Neural cell (in vitro differentiated cells): ENCODE measurements around the gene CLBA1. TPM values are rescaled to one million over a fixed set of nuclear protein-coding genes. Genes with fewer than 3 reads are reported as not detected.

Experiments used
- H2AFZ ChIP-seq: fragments of 200-600, 300-800 bp; sonication (generic), shearing (Covaris generic); 2 replicates; pipeline ENCODE4 v1.6.0; 2014; ENCODE audit warnings: low read depth, mild to moderate bottlenecking, antibody characterized with exemption, low read length, moderate library complexity
- H3F3A ChIP-seq: fragments of 200-600 bp; shearing (Covaris generic); 2 replicates; pipeline ENCODE4 v1.6.1; 2016; ENCODE audit warnings: mild to moderate bottlenecking, moderate library complexity, mixed read lengths, antibody characterized with exemption, low read length; ENCODE audit not compliant: insufficient read depth, poor library complexity, severe bottlenecking
- H3K27ac ChIP-seq: fragments of 200-600, 300-800 bp; sonication (generic), shearing (Covaris generic); 2 replicates; pipeline ENCODE4 v1.5.1; 2014; ENCODE audit warnings: mild to moderate bottlenecking, low read length, moderate library complexity
- H3K27me3 ChIP-seq: fragments of 300-800, 200-600 bp; sonication (generic), shearing (Covaris generic); 2 replicates; pipeline ENCODE4 v1.6.0; 2014; ENCODE audit warnings: mild to moderate bottlenecking, low read depth, low read length, moderate library complexity; ENCODE audit not compliant: insufficient read depth
- H3K36me3 ChIP-seq: fragments of 300-800, 200-600 bp; sonication (generic), shearing (Covaris generic); 2 replicates; pipeline ENCODE4 v1.5.1; 2014; ENCODE audit warnings: mild to moderate bottlenecking, antibody characterized with exemption, low read length, moderate library complexity; ENCODE audit not compliant: insufficient read depth
- H3K4me2 ChIP-seq: fragments of 300-800, 200-600 bp; sonication (generic), shearing (Covaris generic); 2 replicates; pipeline ENCODE4 v1.6.0; 2014; ENCODE audit warnings: mild to moderate bottlenecking, low read length
- H3K4me3 ChIP-seq: fragments of 300-800, 200-600 bp; sonication (generic), shearing (Covaris generic); 2 replicates; pipeline ENCODE4 v1.5.1; 2014; ENCODE audit warnings: mild to moderate bottlenecking, low read length, moderate library complexity
- H3K79me2 ChIP-seq: fragments of 200-600 bp; shearing (Covaris generic); replicated peaks from 2 replicates; pipeline ENCODE4 v1.6.0; 2014; ENCODE audit warnings: mild to moderate bottlenecking, low read length, moderate library complexity; ENCODE audit not compliant: insufficient read depth
- H3K9ac ChIP-seq: fragments of 300-800, 200-600 bp; sonication (generic), shearing (Covaris generic); 2 replicates; pipeline ENCODE4 v1.6.1; 2016; ENCODE audit warnings: mild to moderate bottlenecking, low read length, mixed read lengths
- H3K9me2 ChIP-seq: fragments of 200-600 bp; shearing (Covaris generic); 2 replicates; pipeline ENCODE4 v1.6.1; 2016; ENCODE audit warnings: mild to moderate bottlenecking, low read length, mixed read lengths; ENCODE audit not compliant: insufficient read depth
- H3K9me3 ChIP-seq: fragments of 200-600, 300-800 bp; sonication (generic), shearing (Covaris generic); 2 replicates; pipeline ENCODE4 v1.6.1; 2016; ENCODE audit warnings: mild to moderate bottlenecking, mixed run types, low read length, moderate library complexity, mixed read lengths
- H4K20me1 ChIP-seq: fragments of 200-600 bp; shearing (Covaris generic); 2 replicates; pipeline ENCODE4 v1.6.1; 2016; ENCODE audit warnings: mild to moderate bottlenecking, mixed run types; ENCODE audit not compliant: insufficient read depth
- EP300 ChIP-seq: fragments of 450-650 bp; conservative IDR thresholded peaks from 2 replicates; pipeline ENCODE4 v1.6.1; 2014; ENCODE audit warnings: antibody characterized with exemption, mild to moderate bottlenecking, moderate library complexity; ENCODE audit not compliant: poor library complexity, severe bottlenecking
- EZH2 ChIP-seq: fragments of 200-600, 300-800 bp; shearing (Covaris generic), sonication (generic); IDR thresholded peaks from 2 replicates; pipeline ENCODE4 v1.6.1; 2014; ENCODE audit warnings: antibody characterized with exemption, low read length, borderline replicate concordance, mild to moderate bottlenecking; ENCODE audit not compliant: insufficient read depth, poor library complexity, severe bottlenecking
- MXI1 ChIP-seq: fragments of 450-650 bp; conservative IDR thresholded peaks from 2 replicates; pipeline ENCODE4 v1.6.1; 2014; ENCODE audit warnings: antibody characterized with exemption, mild to moderate bottlenecking; ENCODE audit not compliant: poor library complexity, severe bottlenecking
- POLR2AphosphoS5 ChIP-seq: IDR thresholded peaks from 2 replicates; pipeline ENCODE4 v1.6.1; 2012
- RAD21 ChIP-seq: fragments of 450-650 bp; conservative IDR thresholded peaks from 2 replicates; pipeline ENCODE4 v1.6.1; 2014; ENCODE audit warnings: antibody characterized with exemption, mild to moderate bottlenecking, moderate library complexity
- SMC3 ChIP-seq: fragments of 450-650 bp; conservative IDR thresholded peaks from 2 replicates; pipeline ENCODE4 v1.6.1; 2014; ENCODE audit warnings: antibody characterized with exemption, mild to moderate bottlenecking, moderate library complexity; ENCODE audit not compliant: poor library complexity
- TAF1 ChIP-seq: IDR thresholded peaks from 2 replicates; pipeline ENCODE4 v1.6.1; 2012; ENCODE audit warnings: low read depth
- polyA plus RNA-seq: library from polyadenylated mRNA; depleted of rRNA; stranded (reverse); fragments of >200 nt; gene quantifications from 2 replicates; pipeline ENCODE4 v1.2.3, GENCODE V29; 2014
- TF ChIP-seq, protein P1 (sequence below): fragments of 450-650 bp; IDR thresholded peaks from 2 replicates; pipeline ENCODE4 v1.5.1; 2014; ENCODE audit warnings: antibody characterized with exemption, mild to moderate bottlenecking, moderate library complexity; ENCODE audit not compliant: poor library complexity, severe bottlenecking
- TF ChIP-seq, protein P2 (sequence below): IDR thresholded peaks from 2 replicates; pipeline ENCODE4 v1.6.1; 2012; ENCODE audit warnings: borderline replicate concordance

The CLBA1 gene
- polyA plus RNA-seq, 1 donor from 2014 or later: 27.8 TPM

DNA sequence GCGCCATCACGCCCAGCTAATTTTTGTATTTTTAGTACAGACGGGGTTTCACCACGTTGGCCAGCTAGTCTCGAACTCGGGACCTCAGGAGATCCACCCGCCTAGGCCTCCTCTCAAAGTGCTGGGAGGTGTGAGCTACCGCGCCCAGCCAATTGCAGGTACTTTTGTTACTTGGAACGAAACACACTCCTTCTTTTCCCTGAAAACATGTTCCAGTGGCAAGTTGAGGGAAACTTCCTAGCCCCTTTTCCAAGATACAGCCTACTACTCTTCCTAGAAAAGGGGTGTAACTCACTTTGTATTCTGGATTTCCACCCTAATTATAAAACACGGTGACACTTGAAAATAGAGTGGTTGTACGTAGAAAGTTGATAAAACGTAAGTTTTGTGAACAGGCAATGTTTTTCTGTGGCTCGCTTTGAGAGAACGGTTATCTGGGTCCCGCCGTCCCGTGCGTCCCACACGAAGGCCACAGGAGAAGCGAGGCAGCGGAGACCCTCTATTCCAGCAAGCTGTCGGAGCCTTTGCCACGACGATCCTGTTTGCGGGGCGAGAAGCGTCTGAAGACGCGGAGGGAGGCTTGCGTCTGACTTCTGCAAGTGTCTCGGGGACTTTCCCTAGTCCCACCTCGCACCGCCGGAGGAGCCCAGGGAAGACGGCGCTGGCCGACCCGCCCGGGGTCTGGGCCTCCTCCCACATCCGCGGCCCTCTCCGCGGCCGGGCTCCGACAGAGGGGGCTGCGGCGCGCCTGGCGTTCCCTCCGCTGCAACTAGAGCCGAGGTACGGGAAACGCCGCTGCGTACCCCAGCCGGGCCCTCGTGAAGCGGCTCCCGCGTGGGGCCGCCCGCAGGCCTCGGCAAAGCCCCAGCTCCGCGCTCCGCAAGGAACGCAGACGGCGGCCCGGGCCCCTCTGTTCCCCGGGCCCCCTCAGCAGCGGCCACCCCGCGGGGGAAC, 34.5 kb downstream of the CLBA1 start:
- H3K9me2 ChIP-seq: no peaks in the 10 kb centered on the region
- no peak overlapping the region for H2AFZ ChIP-seq
- no peaks in the 10 kb centered on the region for H3K27me3 ChIP-seq
- H3K79me2 ChIP-seq: peaks cover 44% of the 10 kb centered on the region
- TF ChIP-seq, protein P1, sequence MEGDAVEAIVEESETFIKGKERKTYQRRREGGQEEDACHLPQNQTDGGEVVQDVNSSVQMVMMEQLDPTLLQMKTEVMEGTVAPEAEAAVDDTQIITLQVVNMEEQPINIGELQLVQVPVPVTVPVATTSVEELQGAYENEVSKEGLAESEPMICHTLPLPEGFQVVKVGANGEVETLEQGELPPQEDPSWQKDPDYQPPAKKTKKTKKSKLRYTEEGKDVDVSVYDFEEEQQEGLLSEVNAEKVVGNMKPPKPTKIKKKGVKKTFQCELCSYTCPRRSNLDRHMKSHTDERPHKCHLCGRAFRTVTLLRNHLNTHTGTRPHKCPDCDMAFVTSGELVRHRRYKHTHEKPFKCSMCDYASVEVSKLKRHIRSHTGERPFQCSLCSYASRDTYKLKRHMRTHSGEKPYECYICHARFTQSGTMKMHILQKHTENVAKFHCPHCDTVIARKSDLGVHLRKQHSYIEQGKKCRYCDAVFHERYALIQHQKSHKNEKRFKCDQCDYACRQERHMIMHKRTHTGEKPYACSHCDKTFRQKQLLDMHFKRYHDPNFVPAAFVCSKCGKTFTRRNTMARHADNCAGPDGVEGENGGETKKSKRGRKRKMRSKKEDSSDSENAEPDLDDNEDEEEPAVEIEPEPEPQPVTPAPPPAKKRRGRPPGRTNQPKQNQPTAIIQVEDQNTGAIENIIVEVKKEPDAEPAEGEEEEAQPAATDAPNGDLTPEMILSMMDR: no peak
- TF ChIP-seq EP300 (no peak), RAD21 (no peak), POLR2AphosphoS5 (peak; percentile 7), TAF1 (peak; percentile 35), MXI1 (peak; percentile 52), SMC3 (peak; percentile 53), EZH2 (no peak)
- TF ChIP-seq, protein P2, sequence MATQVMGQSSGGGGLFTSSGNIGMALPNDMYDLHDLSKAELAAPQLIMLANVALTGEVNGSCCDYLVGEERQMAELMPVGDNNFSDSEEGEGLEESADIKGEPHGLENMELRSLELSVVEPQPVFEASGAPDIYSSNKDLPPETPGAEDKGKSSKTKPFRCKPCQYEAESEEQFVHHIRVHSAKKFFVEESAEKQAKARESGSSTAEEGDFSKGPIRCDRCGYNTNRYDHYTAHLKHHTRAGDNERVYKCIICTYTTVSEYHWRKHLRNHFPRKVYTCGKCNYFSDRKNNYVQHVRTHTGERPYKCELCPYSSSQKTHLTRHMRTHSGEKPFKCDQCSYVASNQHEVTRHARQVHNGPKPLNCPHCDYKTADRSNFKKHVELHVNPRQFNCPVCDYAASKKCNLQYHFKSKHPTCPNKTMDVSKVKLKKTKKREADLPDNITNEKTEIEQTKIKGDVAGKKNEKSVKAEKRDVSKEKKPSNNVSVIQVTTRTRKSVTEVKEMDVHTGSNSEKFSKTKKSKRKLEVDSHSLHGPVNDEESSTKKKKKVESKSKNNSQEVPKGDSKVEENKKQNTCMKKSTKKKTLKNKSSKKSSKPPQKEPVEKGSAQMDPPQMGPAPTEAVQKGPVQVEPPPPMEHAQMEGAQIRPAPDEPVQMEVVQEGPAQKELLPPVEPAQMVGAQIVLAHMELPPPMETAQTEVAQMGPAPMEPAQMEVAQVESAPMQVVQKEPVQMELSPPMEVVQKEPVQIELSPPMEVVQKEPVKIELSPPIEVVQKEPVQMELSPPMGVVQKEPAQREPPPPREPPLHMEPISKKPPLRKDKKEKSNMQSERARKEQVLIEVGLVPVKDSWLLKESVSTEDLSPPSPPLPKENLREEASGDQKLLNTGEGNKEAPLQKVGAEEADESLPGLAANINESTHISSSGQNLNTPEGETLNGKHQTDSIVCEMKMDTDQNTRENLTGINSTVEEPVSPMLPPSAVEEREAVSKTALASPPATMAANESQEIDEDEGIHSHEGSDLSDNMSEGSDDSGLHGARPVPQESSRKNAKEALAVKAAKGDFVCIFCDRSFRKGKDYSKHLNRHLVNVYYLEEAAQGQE: no peak
- no peaks in the 10 kb centered on the region for H3K9me3 ChIP-seq
- peaks cover 6% of the 10 kb centered on the region for H3F3A ChIP-seq
- peak overlapping the region; percentile 68 for H3K9ac ChIP-seq
- peak overlapping the region; percentile 93 for H3K4me3 ChIP-seq
- peak overlapping the region; percentile 49 for H3K27ac ChIP-seq
- H3K36me3 ChIP-seq: no peaks in the 10 kb centered on the region
- no peaks in the 10 kb centered on the region for H4K20me1 ChIP-seq
- H3K4me2 ChIP-seq: peak overlapping the region; percentile 80

DNA sequence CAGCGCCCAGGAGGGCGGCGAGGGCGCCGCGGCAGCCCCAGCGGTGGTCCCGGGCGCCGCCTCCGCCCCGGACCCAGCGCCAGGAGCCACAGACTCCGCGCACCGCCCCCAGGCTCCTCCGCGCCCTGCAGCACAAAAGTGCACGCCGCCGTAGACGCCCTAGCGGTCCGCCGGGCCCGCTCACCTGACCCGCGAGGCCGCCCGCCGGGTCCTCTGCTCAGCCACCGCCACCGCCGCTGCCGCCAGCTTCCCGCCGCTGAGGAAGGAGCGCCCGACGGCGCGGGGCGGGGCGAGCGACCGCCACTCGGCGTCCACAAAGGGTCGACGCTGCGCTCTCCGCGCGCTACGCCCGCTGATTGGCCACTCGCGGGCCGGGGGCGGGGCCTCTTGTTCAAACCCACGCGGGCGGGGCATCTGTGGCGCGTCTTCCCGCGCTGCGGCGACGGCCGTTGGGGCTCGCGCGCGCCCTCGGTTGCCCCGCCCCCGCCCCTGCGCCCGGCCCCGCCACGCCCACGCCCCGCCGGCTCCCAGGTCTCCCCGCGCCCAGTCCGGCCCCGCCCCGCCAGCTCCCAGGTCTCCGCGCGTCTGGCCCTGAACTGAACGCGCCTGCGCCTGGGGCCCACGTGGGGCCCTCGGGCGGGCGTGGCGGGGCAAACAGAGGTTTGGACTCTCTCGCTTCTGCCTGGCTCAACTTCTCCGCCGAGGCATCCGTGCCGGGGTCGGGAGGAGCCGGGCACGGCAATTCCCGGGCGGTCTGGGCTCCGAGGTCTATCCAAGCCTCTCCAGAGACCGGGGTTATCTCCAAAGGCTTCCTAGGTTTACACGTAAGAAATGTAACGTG, 35.4 kb downstream of the CLBA1 start, which contains the start of gene CDCA4:
TSS of gene CDCA4 (minus strand) at position 269 of the 841 bp plus-strand sequence. CDS start 9,154 bp downstream, outside the sequence.
- peak within 1 kb of the TSS; percentile 99 for H3K4me2 ChIP-seq
- no peaks in the 10 kb centered on the region for H3K36me3 ChIP-seq
- H3K27ac ChIP-seq: peak within 1 kb of the TSS; percentile 49
- peaks cover 35% of the 10 kb centered on the region for H3K79me2 ChIP-seq
- H3K9me3 ChIP-seq: no peaks in the 10 kb centered on the region
- peak within 1 kb of the TSS; percentile 93 for H3K4me3 ChIP-seq
- no peaks in the 10 kb centered on the region for H3K9me2 ChIP-seq
- H2AFZ ChIP-seq: peak within 1 kb of the TSS; percentile 30
- H3K9ac ChIP-seq: peak within 1 kb of the TSS; percentile 68
- no peaks in the 10 kb centered on the region for H3K27me3 ChIP-seq
- TF ChIP-seq EP300 (no peak), EZH2 (no peak), RAD21 (peak; percentile 44), POLR2AphosphoS5 (peak; percentile 70), SMC3 (peak; percentile 22), TAF1 (peak; percentile 5), MXI1 (no peak)
- TF ChIP-seq, protein P1: peak; percentile 60
- TF ChIP-seq, protein P2: no peak
- H4K20me1 ChIP-seq: no peaks in the 10 kb centered on the region
- H3F3A ChIP-seq: peaks cover 6% of the 10 kb centered on the region
